Pons (tissue), 1 donor: Measurements from ENCODE around the gene TMEM119.
"Not testable (repeated sequence)": the region's sequence is repeated elsewhere in the genome, so short reads cannot be mapped to it uniquely, and the experiment has no call there.

ENCODE experiments used
- DNase-seq: peaks from one replicate; pipeline ENCODE4 v3.0.0-alpha.2; 2016; ENCODE audit warnings: low spot score

Gene TMEM119

GRCh38 chr12:108635201-108635996 lies 37.5 kb upstream of the TMEM119 start:
- no peak for DNase-seq

- no peak for DNase-seq
Observed at GRCh38 chr12:108634341-108634751, 36.5 kb upstream of the TMEM119 start.

GRCh38 chr12:108633534-108634248 lies 35.8 kb upstream of the TMEM119 start, which contains the start of gene SELPLG:
Gene SELPLG (minus strand): TSS chr12:108633894. CDS start chr12:108624307, 9,587 bp downstream.
- peak; percentile 82 for DNase-seq

GRCh38 chr12:108633081-108633533 lies 35.2 kb upstream of the TMEM119 start:
- DNase-seq: no peak

GRCh38 chr12:108631261-108631660 lies 33.4 kb upstream of the TMEM119 start:
- DNase-seq: not testable (repeated sequence)

GRCh38 chr12:108630481-108631207 lies 32.8 kb upstream of the TMEM119 start:
- no peak for DNase-seq

GRCh38 chr12:108629824-108630476 lies 32.1 kb upstream of the TMEM119 start:
- no peak for DNase-seq

GRCh38 chr12:108629151-108629550 lies 31.3 kb upstream of the TMEM119 start:
- no peak for DNase-seq

- no peak for DNase-seq
Observed at GRCh38 chr12:108627134-108627920, 29.4 kb upstream of the TMEM119 start.

GRCh38 chr12:108625228-108625627 lies 27.3 kb upstream of the TMEM119 start:
- DNase-seq: no peak

GRCh38 chr12:108623577-108623976 lies 25.7 kb upstream of the TMEM119 start:
- no peak for DNase-seq

- no peak for DNase-seq
Observed at GRCh38 chr12:108622921-108623514, 25.1 kb upstream of the TMEM119 start.

- DNase-seq: no peak
Observed at GRCh38 chr12:108622421-108622820, 24.5 kb upstream of the TMEM119 start.

- no peak for DNase-seq
Observed at GRCh38 chr12:108621161-108621560, 23.3 kb upstream of the TMEM119 start.

GRCh38 chr12:108620236-108620879 lies 22.5 kb upstream of the TMEM119 start:
- DNase-seq: no peak

- DNase-seq: no peak
Observed at GRCh38 chr12:108619369-108620160, 21.7 kb upstream of the TMEM119 start.

- not testable (repeated sequence) for DNase-seq
Observed at GRCh38 chr12:108618953-108619274, 21.0 kb upstream of the TMEM119 start.

- DNase-seq: peak; percentile 79
Observed at GRCh38 chr12:108618079-108618952, 20.4 kb upstream of the TMEM119 start.
